Measurements from ENCODE around the gene KDM1B.
"Not testable (repeated sequence)": the region's sequence is repeated elsewhere in the genome, so short reads cannot be mapped to it uniquely, and the experiment has no call there.

Gene KDM1B

DNA sequence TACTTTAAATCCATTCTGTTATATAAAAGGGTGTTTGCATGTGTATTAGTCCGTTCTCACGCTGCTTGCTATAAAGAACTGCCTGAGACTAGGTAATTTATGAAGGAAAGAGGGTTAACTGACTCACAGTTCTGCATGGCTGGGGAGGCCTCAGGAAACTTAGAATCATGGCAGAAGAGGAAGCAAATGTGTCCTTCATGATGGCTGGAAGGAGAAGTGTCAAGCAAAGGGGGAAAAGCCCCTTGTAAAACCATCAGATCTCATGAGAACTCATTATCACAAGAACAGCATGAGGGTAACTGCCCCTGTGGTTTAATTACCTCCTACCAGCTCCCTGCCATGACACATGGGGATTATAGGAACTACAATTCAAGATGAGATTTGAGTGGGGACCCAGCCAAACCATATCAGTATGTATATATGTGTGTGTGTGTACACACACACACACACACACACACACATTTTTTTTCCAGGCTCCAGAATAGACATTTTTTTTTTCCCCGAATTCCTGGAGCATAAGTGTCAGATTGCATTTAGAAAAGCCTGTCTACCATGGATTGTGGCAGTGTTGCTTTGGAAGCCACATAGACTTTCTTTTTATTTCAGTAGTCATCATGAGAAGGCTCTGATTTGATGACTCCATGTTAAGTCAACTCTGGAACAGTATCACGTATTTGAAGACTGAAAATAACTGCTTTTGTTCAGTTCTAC lies 31.5 kb downstream of the KDM1B start:
- in situ Hi-C loops (cut with HindIII; ENCODE audit: low sequenced_read_pairs) = no loop called here

GRCh38 chr6:18187701-18188100 lies 32.5 kb downstream of the KDM1B start:
- in situ Hi-C loops (cut with HindIII; ENCODE audit: low sequenced_read_pairs) = no loop called here

- in situ Hi-C loops (cut with HindIII; ENCODE audit: low sequenced_read_pairs) = no loop called here
Observed at GRCh38 chr6:18189196-18189595, 34.0 kb downstream of the KDM1B start.

- in situ Hi-C loops (cut with HindIII; ENCODE audit: low sequenced_read_pairs) = no loop called here
Observed at GRCh38 chr6:18192026-18192425, 36.8 kb downstream of the KDM1B start.

- in situ Hi-C loops (cut with HindIII; ENCODE audit: low sequenced_read_pairs) = no loop called here
Observed at GRCh38 chr6:18203786-18204185, 48.6 kb downstream of the KDM1B start.

DNA sequence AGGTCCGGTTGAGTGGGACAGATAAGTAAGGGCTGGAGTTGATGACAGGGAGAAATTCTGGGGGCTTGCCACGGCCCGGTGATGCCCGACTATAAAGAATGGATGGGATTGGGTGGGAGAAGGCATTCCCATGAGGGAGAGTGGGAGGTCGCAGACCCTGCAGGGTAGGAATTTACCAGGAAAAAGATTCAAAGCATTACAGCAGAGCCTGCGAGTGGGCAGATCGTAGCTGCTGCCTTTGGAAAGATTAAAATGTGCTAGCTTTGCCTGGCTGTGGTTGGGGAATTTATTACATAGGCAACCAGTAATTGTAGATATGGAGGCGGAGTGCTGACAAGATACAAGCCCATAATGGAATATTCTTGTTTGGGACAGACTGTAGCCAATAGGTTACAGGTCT lies 49.5 kb downstream of the KDM1B start:
- in situ Hi-C loops (cut with HindIII; ENCODE audit: low sequenced_read_pairs) = no loop called here

- in situ Hi-C loops (cut with HindIII; ENCODE audit: low sequenced_read_pairs) = no loop called here
Observed at GRCh38 chr6:18206591-18206990, 51.4 kb downstream of the KDM1B start.

GRCh38 chr6:18207438-18207837 lies 52.2 kb downstream of the KDM1B start:
- in situ Hi-C loops (cut with HindIII; ENCODE audit: low sequenced_read_pairs) = no loop called here

GRCh38 chr6:18207949-18208348 lies 52.7 kb downstream of the KDM1B start:
- in situ Hi-C loops (cut with HindIII; ENCODE audit: low sequenced_read_pairs) = no loop called here

DNA sequence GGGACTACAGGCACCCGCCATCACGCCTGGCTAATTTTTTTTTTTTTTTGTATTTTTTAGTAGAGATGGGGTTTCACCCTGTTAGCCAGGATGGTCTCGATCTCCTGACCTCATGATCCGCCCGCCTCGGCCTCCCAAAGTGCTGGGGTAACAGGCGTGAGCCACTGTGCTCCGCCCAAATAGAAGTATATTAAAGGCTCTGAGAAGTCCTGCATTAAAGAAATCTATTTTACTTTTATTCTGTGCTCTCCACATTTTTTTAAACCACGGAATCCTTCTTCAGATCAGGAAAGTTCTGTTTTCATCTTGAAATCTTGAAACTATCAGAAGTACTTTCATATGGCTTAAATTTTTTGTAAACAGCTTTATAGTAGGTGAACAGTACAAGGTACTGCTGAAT lies 53.6 kb downstream of the KDM1B start:
- in situ Hi-C loops (cut with HindIII; ENCODE audit: low sequenced_read_pairs) = not testable (repeated sequence)

DNA sequence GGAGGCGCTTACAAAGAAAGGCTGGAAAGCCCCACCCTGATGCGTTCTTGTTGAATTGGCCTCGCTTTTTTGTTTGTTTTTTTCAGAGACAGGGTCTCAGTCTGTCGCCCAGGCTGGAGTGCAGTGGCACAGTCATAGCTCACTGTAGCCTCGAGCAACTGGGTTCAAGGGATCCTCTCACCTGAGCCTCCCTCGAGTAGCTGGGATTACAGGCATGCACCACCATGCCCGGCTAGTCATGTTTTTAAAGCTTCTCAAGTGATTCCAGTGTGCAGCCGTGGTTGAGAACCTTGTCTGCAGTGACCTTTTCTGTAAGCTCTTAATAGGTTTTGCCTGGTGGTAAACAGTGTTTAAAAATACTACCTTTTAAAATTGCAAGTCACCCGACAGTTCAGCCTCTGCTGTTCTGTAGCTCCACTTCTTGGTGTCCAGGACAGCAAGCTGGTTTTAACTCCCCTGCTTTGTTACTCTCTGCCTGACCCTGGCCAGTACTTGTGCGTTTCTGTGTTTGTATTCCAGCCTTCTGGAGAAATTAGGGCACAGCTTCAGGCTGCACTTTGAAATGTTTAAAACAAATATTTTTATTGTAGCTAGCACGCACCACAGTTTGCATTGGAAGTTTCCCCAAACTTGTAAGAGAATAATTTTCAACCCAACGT lies 54.4 kb downstream of the KDM1B start:
- in situ Hi-C loops (cut with HindIII; ENCODE audit: low sequenced_read_pairs) = no loop called here

- in situ Hi-C loops (cut with HindIII; ENCODE audit: low sequenced_read_pairs) = no loop called here
Observed at GRCh38 chr6:18210707-18211106, 55.5 kb downstream of the KDM1B start.

DNA sequence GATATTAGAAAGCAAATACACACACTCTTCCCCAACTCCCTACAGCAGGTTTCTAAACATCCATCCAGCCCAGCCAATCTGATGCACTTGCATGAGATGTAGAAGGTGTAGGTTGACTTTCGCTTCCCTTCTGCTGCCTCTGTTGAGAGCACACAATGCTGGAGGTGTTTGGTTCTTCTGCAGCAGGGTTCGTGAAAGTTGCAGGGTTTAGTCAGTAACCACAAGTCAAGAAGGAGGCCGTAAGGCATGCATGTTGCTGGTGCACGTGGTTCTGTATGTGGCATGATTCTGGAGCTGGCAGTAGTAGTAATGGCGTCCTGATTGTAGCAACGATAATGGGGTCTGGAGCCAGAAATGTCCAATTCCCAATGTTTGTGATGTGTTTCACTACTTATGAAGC lies 56.1 kb downstream of the KDM1B start:
- in situ Hi-C loops (cut with HindIII; ENCODE audit: low sequenced_read_pairs) = no loop called here

GRCh38 chr6:18212231-18212630 lies 57.0 kb downstream of the KDM1B start:
- in situ Hi-C loops (cut with HindIII; ENCODE audit: low sequenced_read_pairs) = no loop called here

DNA sequence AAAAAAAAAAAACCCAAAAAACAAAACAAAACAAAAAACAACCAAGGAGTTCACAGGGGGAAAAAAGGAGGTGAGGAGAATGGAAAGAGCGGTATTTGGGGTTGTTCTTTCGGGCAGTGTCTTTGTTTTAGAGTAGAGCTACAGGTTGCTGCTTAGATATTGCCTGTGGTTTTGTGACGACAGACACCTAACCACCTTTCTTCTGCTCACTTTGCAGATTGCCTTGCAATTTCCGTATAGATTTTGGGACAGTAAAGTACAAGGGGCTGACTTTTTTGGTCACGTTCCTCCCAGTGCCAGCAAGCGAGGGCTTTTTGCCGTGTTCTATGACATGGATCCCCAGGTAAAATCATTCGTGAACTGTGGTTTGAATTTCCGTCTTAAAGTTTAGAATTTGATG lies 58.2 kb downstream of the KDM1B start:
- in situ Hi-C loops (cut with HindIII; ENCODE audit: low sequenced_read_pairs) = no loop called here

- in situ Hi-C loops (cut with HindIII; ENCODE audit: low sequenced_read_pairs) = no loop called here
Observed at GRCh38 chr6:18214003-18214402, 58.8 kb downstream of the KDM1B start.

DNA sequence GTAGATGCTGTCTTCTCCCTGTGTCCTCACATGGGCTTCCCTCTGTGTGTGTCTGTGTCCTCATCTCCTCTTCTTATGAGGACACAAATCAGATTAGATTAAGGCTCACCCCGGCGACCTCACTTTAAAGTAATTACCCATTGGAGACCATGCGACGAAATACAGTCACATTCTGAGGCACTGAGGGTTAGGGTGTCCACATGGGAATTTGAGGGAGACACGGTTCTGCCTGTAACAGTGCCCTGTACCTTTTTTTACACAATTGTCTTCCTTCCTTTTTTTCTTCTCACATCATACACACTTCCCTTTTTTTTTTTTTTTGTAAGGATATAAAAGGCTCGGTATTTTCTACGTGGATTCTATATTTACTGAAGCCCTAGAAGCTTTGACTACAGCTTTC lies 60.2 kb downstream of the KDM1B start:
- in situ Hi-C loops (cut with HindIII; ENCODE audit: low sequenced_read_pairs) = no loop called here

DNA sequence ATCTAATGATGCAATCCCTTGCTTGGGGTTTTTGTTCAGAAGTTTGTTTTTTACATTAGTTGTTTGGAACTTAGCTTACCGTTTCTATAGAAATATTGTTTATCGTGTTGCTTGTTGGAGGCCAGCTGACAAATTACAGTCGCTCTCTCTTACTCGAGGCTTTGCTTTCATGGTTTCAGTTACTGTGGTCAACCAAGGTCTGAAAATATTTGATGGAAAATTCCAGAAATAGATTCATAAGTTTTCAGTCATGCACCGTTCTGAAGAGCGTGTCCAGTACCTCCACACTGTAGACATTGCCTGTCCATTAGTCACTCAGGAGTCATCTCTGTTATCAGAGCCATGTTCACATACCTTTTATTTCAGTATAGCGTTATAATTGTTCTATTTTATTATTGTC lies 61.2 kb downstream of the KDM1B start:
- in situ Hi-C loops (cut with HindIII; ENCODE audit: low sequenced_read_pairs) = no loop called here

GRCh38 chr6:18218233-18218632 lies 63.0 kb downstream of the KDM1B start:
- in situ Hi-C loops (cut with HindIII; ENCODE audit: low sequenced_read_pairs) = no loop called here

DNA sequence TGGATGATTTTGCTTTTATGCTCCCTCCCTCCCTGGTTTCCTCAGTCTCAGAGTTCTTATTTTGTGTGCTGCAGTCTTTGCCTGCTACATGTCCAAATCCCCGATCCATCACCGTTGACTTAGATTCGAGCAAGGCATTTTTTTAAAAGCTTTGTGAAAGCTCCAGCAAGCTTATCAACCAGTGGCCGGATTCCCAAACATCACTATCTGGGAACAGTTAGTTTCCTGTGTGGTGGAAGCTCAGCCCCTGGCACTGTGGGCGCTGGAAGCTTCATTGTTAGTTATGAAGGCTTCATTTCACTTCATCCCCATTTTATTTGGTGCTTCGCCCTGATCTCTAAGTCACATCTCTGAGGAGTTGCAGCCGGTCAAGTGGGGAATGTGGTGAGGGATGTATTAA lies 64.4 kb downstream of the KDM1B start:
- in situ Hi-C loops (cut with HindIII; ENCODE audit: low sequenced_read_pairs) = no loop called here

DNA sequence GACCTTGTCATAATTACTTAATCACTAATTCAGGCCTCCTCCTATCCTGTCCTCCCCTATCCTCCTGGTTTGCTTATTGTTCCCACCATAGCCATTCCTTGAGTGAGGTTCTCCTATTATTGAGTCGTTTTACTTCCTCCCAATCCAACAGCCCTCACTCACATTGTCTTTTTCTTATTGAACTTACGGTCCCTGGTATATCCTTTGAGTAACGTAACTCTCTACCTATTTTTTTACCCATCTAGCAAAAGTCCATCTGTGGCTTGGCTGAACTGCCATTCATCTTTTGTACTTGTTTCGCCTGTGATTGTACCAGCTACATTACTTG lies 66.0 kb downstream of the KDM1B start:
- in situ Hi-C loops (cut with HindIII; ENCODE audit: low sequenced_read_pairs) = no loop called here

DNA sequence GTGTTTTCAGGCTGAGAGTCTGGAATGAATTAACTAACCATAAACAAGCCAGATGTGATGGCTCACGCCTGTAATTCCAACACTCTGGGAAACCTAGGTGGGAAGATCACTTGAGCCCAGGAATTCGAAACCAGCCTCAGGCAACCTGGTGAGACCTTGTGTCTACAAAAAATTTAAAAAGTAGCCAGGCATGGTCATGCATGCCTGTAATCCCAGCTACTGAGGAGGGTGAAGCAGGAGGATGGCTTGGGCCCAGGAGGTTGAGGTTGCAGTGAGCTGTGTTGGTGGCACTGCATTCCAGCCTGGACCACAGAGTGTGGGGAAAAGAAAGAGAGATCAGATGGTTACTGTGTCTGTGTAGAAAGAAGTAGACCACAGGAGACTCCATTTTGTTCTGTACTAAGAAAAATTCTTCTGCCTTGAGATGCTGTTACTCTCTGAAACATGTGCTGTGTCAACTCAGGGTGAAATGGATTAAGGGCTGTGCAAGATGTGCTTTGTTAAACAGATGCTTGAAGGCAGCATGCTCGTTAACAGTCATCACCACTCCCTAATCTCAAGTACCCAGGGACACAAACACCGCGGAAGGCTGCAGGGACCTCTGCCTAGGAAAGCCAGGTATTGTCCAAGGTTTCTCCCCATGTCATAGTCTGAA lies 71.4 kb downstream of the KDM1B start:
- in situ Hi-C loops (cut with HindIII; ENCODE audit: low sequenced_read_pairs) = not testable (repeated sequence)
